T-helper 2 cell (primary cell): ENCODE measurements around the gene REM1.
"Not testable (repeated sequence)": the region's sequence is repeated elsewhere in the genome, so short reads cannot be mapped to it uniquely, and the experiment has no call there.

Source experiments
- DNase-seq, 5 experiments: peaks; one replicate each; pipeline versions ENCODE4 v3.0.0 to v3.0.0-alpha.2; 2012 to 2022
- total RNA-seq, 2 donors: gene quantifications; one replicate each; lab custom pipeline; 2026; lab: John Stamatoyannopoulos, UW

REM1 gene, protein sequence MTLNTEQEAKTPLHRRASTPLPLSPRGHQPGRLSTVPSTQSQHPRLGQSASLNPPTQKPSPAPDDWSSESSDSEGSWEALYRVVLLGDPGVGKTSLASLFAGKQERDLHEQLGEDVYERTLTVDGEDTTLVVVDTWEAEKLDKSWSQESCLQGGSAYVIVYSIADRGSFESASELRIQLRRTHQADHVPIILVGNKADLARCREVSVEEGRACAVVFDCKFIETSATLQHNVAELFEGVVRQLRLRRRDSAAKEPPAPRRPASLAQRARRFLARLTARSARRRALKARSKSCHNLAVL
- 0 reads per million in 2 donors for total RNA-seq

- no peak for DNase-seq
Measured at GRCh38 chr20:31474758-31475427, at the start of gene REM1, which contains the start of gene DEFB124. Gene REM1, plus strand, starts transcription at chr20:31475288. Its CDS starts 1,158 bp downstream, at chr20:31476446. Gene DEFB124, minus strand, starts transcription at chr20:31475127. Its CDS starts 2,114 bp downstream, at chr20:31473013.

- no peak for DNase-seq
Measured at GRCh38 chr20:31425797-31426196, 49.3 kb upstream of the REM1 start.

DNA sequence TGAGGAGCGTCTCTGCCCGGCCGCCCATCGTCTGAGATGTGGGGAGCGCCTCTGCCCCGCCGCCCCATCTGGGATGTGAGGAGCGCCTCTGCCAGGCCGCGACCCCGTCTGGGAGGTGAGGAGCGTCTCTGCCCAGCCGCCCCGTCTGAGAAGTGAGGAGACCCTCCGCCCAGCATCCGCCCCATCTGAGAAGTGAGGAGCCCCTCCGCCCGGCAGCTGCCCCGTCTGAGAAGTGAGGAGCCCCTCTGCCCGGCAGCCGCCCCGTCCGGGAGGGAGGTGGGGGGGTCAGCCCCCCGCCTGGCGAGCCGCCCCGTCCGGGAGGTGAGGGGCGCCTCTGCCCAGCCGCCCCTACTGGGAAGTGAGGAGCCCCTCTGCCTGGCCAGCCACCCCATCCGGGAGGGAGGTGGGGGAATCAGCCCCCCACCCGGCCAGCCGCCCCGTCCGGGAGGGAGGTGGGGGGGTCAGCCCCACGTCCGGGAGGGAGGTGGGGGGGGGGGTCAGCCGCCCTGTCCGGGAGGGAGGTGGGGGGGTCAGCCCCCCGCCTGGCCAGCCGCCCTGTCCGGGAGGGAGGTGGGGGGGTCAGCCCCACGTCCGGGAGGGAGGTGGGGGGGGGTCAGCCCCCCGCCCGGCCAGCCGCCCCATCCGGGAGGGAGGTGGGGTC, 48.1 kb upstream of the REM1 start:
- not testable (repeated sequence) for DNase-seq

DNA sequence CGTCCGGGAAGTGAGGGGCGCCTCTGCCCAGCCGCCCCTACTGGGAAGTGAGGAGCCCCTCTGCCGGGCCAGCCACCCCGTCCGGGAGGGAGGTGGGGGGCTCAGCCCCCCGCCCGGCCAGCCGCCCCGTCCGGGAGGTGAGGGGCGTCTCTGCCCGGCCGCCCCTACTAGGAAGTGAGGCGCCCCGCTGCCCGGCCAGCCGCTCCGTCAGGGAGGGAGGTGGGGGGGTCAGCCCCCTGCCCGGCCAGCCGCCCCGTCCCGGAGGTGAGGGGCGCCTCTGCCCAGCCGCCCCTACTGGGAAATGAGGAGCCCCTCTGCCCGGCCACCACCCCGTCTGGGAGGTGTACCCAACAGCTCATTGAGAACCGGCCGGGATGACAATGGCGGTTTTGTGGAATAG, 47.5 kb upstream of the REM1 start:
- not testable (repeated sequence) for DNase-seq

DNA sequence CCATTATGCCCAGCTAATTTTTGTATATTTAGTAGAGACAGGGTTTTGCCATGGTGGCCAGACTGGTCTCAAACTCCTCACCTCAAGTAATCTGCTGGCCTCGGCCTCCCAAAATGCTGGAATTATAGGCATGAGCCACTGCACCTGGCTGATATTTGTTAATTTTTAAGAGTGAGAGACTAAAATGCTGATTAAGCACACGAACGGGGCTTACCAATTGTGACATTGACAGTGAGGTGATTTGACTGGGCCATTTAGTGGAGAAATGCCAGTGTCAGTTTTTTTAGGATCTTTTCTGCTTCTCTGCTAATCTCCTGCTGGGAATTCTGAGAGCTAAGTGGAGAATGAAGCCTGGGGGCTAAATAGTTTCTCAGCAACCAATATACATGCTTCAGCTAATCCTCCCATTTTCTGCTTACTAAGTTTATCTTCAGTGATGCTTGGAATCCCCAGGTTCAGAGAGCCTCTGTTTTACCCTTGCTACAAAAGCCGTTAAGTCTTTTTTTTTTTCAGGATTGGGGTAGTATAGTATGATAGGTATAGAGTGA, 44.4 kb upstream of the REM1 start:
- DNase-seq = no peak

- DNase-seq = no peak
Measured at GRCh38 chr20:31440012-31440659, 35.0 kb upstream of the REM1 start, which contains the start of gene DEFB123. Gene DEFB123, plus strand, starts transcription at chr20:31440632. Its CDS starts 67 bp downstream, at chr20:31440699.

- DNase-seq = no peak
Measured at GRCh38 chr20:31446084-31446819, 28.8 kb upstream of the REM1 start.

- no peak for DNase-seq
Measured at GRCh38 chr20:31449511-31450414, 25.3 kb upstream of the REM1 start.

DNA sequence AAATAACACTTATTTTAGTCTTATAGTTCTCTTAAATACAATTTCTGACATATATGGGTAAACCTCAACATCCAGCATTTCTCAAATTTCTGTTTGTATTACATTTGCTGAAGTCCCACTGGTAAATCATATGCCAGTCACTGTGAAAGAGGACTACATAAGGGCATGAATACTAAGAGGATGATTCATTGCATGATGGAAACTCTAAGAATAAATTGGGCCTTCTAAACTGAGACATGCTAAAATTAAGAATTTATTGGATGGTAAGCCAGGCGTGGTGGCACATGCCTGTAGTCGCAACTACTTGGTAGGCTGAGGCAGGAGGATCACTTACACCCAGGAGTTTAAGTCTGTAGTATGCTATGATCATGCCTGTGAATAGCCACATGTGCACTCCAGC, 22.5 kb upstream of the REM1 start:
- no peak for DNase-seq

DNA sequence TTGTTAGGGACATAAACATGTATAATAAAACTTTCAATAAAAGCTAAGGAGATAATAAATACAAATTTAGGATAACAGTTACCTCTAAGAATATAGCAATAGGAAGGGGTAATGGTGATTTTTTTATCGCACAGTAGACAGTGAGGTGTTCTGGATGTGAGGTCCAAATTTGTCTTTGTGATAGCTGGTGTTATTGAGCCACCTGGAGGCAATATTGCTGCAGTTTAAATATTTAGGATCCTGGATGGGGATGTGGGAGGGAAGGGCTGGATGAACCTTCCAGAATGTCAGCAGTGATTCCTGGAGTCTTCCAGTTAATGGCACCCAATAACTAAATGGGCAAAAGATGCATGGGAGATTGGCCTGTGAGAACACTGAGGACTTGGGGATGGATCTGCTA, 20.7 kb upstream of the REM1 start:
- DNase-seq = no peak

GRCh38 chr20:31470946-31471345, 4.1 kb upstream of the REM1 start:
- DNase-seq = not testable (repeated sequence)

DNA sequence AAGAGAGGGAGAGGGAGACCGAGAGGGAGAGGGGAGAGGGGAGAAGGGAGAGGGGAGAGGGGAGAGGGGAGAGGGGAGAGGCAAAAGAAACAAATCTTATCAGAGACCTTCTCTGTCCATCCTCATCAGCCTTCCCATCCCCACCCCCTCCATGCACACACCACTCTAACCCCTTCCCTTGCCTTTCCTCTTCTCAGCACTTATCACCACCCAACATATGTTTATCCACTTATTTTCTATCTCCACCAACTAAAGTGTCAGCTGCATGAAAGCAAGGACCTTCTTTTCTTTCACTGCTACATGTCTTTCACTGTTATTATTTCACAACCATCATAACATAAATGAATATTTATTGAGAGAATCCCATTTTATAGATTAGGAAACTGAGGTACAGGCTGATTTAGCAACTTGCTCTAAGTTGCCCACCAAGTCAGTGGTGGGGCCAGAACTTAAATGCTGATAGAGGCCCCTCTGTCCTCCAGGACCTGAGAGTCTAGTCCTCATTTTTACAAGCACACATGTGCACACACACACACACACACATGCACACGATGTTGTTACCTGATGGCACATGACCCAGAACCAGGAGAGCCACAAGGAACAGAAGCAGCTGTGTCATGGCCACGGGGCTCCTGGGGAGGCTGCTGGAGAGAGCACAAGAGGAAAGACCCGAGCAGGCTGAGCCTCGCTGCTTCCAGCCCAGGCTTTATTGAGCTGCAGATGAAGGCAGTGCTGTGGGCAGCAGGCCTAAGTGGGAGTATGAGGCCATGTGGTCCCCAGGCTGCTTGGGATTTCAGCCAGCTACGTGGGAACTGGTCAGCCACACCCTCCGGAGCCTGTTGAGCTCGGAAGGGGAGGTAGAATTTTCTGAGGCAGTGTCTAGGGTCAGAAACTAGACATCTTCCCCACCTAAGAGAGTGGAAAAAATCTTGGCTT, 2.4 kb upstream of the REM1 start:
- no peak for DNase-seq

DNA sequence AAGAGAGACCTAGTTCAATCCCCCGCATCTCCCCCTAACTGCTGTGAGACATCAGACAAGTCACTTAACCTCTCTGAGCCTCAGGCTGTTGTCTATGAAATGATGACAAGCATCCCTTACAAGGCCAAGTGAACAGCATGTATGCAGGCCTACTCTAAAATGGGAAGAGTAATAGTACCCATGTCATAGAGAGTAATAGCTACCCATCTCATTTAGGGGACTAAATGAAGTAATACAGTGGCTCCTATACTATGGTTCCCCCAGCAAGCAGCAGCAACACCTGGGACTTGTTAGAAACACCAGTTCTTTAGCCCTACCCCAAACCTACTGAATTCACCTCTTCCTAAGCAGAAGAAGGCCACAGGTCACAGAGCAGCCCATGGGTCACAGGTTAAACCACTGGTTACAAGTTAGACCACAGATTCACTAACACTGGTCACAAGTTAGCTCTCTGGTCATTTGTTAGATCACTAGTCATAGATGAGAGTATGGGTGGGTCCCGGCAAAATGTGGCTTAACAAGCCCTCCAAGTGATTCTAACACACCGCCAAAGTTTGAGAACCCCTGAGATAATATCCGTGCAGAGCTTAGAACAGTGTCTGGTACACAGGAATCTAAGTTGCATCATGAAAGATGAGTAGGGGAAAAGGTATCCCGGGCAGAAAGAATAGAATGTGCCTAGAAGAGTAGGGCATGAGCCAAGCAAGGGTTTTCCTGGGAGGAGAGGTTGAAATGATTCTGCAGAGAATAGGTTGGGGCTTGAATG, 1.6 kb upstream of the REM1 start:
- no peak for DNase-seq

DNA sequence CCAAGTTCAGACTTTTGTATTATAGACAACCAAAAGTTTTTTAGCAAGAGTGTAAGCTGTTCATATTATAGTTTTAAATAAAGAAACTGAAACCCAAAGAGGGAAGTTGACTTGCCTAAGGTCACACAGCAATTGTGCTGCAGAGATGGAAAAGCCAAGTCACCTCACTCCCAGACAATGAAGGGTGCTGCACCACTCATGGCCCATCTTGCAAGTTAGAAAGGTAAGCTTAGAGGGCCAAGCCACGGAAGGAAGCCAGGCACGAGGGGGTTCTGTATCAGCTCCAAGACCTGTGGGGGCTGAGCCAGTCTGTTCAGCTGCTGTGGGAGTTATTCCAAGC, 1.0 kb upstream of the REM1 start:
- no peak for DNase-seq

DNA sequence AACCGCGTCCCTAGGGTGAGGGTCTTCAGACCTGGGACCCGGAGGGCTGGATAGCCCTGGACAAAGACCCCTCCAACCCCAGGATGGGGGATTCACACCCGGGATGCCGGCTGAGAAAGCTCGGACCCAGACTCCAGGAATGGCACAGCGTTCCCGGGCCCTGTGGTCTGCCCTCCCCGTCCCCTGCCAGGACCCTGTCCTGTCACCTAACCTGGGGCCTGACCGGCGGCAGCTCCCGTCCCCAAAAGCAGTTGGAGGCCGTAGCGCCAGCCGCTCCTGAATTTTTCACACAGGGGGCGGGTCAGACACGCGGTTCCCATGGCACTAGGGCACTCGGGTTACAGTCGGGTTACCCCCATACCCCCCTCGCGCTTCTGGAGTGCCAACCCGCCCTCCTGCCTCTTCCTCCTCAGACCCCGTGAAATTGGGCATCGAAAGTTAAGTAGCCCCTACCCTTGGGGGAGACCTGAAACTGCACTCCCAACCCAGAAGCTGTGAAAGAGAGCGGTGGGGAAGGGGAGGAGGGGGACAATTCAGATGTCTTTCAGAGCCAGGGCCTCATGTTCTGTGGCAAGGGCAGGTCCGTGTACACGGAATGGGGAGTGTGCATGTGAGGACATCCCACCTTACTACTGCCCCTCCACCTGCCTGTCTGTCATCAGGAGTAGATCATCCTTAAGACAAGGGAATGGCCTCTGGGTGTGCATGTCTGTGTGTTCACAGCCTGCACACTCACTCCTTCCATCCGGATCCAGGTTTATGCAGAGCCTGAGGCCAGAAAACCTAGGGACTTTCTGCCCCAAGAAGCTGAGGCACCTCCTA, 595 bp downstream of the REM1 start:
- DNase-seq = no peak

DNA sequence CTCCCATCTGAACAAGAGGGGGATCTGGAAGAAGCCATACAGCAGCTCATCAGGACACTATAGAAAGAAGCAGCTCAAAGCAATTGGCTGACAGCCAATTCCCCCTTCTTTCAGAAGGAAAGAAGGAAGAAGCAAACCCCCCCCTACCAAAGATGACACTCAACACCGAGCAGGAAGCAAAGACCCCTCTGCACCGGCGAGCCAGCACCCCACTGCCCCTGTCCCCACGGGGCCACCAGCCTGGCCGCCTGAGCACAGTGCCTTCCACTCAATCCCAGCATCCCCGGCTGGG, 1.2 kb downstream of the REM1 start:
- no peak for DNase-seq

GRCh38 chr20:31476643-31477215, 1.6 kb downstream of the REM1 start:
- DNase-seq = no peak

DNA sequence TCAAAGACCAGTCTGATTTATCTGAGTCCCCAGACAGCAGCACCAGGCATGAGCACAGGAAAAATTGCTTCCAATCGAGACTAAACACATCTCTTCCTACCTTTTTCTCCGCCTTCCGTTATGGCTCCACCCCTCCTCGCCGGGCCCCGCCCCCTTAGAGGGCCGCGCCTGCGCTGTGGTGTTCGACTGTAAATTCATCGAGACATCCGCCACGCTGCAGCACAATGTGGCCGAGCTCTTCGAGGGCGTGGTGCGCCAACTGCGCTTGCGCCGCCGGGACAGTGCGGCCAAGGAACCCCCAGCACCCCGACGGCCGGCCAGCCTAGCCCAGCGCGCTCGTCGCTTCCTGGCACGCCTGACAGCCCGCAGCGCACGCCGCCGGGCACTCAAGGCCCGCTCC, 8.9 kb downstream of the REM1 start:
- DNase-seq = no peak
